HG02571 (cell line): ENCODE measurements around the gene DLK2.
"Not testable (repeated sequence)": the region's sequence is repeated elsewhere in the genome, so short reads cannot be mapped to it uniquely, and the experiment has no call there.

Experiments
- ATAC-seq: cut with Tn5 transposase; IDR thresholded peaks from one replicate; pipeline ENCODE4 v1.9.1; 2021; ENCODE audit warnings: mild to moderate bottlenecking, moderate library complexity; ENCODE audit not compliant: unreplicated experiment

The DLK2 gene

DNA sequence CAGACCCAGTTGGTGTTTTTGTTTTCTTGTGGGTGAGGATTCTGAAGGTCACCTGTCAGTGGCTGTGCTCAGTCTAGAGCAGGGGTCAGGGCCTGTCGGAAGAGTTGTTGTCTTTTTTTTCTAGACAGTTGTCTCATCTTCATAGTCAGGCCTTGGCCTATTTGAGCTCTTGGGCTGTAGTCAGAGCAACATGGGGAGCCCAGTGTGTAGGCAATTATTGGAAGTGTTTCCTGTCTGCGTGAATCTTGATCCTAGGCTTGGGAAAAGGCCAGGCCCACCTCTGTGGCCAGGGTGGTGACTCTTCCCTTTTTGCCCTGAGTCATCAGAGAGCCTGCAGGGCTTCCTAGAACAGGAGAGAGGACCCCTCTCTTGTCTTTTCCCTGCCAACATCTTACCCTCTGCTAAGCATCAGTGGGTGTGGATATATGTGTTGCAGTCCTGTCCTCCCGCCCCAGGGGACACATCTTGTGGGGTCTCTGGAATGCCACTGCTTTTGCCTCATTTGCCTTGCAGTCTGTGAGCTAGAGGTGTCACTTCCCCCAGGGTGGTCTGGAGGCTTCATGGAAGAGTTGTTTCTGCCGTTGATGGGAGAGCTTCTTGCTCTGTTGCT lies 33.4 kb upstream of the DLK2 start:
- no peak for ATAC-seq

DNA sequence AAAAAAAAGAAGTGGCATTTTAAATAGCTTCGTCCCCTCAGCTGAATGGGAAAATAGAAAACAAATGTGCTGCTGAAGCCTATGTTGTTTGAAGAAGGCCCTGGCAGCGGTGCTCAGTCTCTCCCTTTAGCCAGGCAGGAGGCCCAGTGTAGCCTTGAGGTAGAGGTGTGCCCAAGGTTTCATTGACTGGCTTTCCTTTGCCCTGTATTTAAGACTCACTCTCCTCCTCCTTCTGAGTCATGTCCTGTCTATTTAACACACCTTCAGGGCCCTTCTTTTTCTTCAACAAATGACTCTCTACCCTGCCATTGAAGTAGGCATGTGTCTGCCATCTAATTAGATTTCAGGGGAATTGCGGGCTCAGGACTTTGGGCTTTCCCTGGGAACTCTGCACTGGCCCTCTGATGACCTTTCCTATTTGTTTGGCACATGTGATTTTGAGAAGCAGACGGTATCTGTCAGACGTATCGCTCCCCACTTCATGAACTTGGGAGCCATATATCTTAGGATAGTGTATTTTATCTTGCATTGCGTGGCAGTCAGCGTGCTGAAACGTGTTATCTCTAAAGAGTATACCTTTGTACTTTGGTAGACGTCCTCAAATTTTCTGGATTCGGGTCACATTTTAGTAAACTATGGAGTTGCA lies 26.4 kb upstream of the DLK2 start:
- no peak for ATAC-seq

DNA sequence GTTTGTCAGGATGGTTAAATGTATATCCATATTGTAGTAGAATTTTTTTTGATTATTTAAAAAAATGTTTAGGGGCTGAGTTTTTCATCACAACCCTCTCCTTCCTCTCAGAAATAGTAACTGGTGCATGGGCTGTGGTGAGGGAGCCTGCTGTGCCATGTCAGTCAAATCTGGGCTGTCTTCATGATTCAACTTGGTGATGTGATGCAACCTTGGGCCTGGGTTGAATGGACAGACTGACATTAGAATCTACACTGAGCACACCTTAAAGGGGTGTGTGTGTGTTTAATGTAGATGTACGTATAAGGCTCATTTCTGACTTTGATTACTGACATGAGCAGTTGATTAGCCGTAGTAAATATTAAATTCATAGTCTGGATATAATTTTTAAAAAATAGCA lies 25.7 kb upstream of the DLK2 start:
- no peak for ATAC-seq

DNA sequence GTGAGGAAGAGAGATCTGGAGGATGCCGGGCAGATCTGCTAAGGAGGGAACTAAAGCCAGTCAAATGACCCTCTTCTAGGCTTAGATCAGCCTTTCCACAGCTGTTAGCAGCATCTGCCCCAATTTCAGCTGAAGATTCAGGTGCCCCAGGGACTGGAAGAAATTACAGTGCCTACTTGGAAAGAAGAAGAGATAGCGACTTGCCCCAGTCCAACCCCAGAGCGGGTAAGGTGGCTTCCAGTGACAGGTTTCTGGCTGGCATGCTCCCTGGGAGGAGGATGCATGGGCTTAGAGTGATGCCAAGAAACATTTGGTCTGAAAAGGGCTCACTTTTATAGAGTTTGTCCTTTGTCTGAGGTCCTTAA lies 22.6 kb upstream of the DLK2 start:
- no peak for ATAC-seq

DNA sequence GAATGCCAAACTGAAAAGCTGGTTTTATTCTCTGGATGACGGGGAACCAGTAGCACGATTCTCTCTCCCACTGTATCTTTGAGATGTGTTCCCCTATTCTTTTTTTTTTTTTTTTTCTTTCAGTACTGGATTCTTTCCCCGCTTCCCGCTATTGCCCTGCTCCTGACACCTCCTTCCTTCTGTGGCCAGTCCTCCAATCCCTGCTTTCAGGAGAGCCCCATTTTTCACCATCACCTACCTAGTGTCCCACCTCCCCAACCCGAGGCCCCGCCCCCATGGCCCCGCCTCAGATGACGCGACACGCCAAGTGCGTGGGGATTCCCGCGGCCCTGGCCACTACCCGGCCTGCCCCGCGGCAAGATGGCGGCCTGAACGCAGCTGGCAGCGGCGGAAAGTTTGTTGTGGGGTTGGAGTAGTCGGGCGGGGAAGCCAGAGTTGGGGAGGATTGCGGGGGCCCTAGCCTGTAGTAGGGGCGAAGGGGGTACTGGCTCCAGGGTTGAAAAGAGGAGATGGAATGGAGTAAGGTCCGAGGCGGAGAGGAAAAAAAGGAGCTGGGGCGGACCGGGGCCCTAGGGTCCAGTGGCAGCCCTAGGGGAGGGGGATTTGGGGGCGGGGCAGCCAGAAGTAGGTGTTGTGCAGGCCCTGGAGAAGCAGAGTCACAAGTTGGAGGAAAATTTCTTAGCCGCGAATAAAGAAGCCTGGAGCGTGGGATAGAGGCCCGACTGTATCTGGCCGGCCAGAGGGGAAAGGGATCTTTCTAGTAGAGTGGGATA lies 22.1 kb upstream of the DLK2 start, which contains the start of gene TJAP1:
Gene TJAP1, plus strand, starts transcription at position 336 of the 773 bp plus-strand sequence. CDS start 21,432 bp downstream, outside the sequence.
- ATAC-seq: peak; percentile 98

DNA sequence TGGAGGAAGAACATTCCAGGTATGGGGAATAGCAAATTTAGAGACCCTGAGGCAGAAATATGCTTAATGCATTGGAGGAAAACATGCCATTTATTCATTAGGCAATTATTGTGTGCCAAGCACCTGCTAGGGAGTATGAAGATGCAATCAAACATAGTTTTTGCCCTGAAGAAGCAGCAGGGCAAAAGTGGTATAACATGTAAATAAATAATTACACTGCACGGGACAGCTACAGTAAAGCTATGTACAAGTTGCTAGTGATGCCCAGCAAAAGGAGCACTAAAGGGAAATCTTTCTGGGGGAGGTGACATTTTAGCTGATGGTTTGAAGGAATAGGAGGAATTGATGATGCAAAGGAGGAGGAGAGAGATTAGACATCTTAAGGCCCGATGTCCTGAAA lies 21.4 kb upstream of the DLK2 start:
- no peak for ATAC-seq

DNA sequence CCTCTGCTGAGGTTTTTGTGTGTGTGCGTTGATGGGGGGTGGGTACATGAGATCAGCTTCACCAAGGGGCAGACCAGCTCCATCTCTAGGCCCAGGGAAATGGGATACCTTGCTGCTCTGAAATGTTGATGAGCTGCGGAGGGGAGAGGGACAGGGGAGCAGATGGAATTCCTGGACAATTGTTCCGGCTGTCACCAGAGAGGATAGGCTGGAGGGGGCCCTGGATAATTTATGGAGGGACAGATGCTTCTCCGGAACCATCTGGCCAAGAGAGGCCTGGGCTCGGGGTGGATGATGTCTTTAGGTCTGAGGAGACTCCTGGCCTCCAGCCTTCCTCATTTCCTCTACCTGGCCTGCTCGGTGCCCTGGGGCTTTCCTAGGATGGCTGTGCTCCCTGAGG lies 20.2 kb upstream of the DLK2 start:
- no peak for ATAC-seq

DNA sequence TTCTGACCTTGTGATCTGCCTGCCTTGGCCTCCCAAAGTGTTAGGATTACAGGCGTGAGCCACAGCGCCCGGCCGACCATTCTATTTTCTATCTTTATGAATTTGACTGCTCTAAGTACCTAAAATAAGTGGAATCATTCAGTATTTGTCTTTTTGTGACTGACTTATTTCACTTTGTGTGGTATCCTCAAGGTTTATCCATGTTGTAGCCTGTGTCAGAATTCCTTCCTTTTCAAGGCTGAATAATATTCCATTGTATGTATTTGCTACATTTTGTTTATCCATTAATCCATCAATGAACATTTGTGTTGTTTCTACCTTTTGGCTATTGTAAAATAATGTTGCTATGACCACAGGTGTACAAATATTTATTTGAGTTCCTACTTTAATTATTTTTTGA lies 17.2 kb upstream of the DLK2 start:
- no peak for ATAC-seq

DNA sequence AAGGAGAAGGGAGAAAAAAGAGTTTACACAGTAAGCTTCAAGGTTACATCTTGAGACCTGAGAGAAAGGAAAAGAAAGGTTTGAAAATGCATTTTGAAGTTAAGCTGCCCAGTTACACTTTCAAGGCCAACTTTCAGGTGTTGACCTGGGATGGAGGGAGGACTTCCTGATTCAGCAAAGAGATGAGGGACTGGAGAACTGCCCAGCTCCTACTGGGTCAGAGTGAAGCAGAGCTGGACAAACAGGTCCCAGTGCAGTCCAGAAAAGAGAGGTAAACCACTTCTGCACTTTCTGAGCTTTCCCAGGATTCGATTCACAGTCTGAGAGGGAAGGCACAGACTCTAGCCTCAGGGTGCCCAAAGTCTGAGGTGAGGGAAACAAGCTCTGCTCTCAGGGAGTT lies 16.1 kb upstream of the DLK2 start:
- ATAC-seq: no peak

DNA sequence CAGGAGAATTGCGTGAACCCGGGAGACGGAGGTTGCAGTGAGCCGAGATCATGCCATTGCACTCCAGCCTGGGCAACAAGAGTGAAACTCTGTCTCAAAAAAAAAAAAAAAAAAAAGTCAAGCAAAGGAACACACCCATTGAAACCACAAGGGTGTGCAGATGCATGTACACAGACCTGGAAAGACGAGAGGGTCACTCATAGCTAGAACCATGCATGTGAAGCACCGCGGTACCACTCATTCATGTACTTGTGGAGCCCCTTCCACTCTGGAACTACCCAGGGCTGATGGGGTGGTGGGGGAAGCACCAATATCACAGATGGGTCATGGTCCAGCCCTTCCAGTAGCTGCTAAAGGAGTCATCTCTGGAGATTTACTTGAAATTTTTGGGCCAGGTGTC lies 14.6 kb upstream of the DLK2 start:
- no peak for ATAC-seq

DNA sequence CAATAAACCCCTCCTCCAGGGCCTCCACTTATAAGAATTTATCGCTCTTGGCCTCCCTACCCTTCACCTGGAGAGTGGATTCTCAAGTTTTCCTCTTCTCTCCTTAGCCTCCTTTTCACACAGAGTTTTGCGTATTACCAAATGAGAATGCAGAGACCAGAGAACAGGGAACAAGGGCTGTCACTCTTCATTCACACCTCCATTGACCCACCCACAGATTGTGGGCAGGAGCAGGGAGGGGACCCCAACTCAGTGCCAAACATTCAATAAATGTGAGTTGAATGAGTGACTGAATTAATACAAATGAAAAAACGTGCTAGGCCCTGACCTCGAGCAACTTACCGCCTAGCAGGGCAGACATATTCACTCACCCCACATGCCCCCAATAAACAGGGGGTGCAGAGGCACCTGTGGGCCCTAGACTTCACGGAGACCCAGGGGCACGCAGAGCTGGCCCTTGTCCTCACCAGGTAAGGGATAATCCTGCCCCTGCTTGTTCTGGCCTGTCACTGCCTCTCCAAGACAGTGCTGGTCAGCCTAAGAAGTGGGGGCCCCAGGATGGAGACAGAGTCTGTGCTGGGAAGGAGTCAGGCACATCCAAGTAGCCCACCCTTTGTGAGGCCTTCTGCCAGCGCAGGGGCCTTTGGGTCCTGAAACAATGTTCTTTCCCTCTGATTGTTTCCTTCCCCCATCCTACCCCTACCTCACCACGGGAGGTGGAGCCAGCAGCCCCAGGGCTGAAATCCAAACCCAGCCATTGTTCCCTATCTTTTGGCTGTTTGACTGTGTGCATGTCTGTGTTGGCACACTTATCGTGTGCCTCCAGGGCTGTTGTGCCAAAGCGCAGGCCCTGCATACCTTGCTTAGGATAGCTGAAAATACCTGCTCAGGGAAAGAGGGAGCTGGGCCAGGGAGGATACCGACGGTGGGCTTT lies 13.7 kb upstream of the DLK2 start:
- ATAC-seq: no peak

DNA sequence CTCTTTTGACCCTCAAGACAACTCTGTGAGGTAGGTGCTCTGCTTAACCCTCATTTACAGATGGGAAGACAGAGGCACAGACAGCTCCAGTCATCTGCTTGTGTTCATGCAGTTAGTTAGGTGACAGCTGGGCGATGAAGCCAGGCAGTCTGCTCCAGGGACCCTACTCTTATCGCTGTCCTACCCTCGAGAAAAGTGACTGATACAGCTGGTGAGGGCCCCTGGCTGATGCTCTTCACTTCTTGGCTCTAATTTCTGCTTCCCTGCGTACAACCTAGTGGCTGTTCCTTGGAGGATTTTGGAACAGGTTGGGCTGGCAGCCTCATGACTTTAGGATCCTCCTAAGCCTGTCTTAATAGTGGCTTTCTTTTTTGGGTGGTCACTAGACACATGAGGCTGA lies 12.9 kb upstream of the DLK2 start:
- no peak for ATAC-seq

DNA sequence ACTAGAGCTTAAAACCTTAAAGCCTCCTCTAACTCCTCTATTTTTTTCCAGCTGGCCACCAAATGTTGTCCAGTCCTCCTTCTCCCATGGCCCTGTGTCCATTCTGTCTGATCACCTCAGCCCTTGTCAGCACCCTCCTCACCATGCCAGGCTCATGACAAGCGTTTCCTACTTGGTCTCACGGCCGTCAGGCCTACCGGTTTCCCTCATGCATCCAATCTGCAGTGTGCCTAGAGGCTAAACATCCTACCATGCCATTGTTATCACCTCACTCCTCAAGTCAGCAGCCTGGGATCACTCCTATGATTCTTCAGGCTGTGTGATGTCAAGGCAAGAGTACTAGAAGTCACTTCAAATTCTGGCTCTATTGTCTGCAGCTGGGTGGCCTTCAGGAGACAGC lies 12.4 kb upstream of the DLK2 start:
- no peak for ATAC-seq

DNA sequence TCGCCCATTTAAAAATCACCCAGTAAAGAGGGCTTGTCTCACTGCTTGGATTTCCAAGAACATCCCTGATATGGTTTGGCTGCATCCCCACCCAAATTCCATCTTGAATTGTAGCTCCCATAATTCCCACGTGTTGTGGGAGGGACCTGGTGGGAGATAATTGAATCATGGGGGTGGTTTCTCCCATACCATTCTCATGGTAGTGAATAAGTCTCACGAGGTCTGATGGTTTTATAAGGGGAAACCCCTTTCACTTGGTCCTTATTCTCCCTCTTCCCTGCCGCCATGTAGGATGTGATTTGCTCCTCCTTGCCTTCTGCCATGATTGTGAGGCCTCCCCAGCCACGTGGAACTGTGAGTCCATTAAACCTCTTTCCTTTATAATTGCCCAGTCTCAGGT lies 11.9 kb upstream of the DLK2 start:
- ATAC-seq: not testable (repeated sequence)

DNA sequence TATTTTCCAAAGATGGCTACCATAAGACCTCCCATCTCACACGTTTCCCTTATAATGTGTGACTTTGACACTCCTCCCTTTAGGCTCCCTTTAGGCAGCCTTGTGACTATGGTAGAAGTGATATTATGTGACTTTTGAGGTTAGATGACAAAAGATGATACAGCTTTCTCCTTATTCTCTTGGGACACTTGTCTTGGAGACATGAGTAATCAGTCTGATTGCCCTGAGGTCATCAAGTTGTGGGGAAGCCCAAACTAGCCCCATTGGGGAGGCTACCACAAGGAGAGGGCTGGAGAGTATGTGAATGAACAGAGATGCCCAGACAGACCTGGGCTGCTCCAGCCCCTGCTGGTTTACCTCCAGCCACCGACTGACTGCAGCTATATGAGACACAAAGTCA lies 10.6 kb upstream of the DLK2 start:
- no peak for ATAC-seq

DNA sequence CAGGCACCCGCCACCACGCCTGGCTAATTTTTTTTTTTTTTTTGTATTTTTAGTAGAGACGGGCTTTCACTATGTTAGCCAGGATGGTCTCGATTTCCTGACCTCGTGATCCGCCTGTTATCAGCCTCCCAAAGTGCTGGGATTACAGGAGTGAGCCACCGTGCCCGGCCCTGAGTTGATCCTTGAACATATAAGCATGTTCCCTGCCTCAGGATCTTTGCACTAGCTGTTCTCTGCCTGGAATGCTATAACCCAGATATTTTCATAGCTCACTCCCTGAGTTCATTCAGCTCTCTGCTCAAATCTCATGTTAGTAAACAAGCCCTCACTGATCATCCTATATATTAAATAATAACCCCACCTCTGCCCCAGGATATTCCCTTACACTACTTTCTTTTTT lies 9.0 kb upstream of the DLK2 start:
- no peak for ATAC-seq

DNA sequence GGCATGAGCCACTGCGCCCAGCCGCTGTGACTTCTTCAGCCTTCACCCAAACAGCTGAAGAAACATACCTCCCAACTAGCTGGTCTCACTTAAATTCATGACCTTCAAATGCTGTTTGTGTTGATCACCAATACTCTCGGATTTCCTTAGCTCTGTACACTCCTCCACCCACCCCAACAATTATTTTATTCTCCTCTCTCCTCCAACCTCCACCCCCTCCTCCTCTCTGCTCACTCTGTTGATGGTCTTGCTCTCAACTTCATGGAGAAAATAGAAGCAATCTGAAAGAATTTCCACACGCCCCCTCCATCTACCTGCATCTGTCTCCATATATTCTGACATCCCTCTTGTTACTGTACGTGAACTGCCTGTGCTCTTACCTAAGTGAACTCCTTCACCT lies 6.6 kb upstream of the DLK2 start:
- ATAC-seq: no peak

DNA sequence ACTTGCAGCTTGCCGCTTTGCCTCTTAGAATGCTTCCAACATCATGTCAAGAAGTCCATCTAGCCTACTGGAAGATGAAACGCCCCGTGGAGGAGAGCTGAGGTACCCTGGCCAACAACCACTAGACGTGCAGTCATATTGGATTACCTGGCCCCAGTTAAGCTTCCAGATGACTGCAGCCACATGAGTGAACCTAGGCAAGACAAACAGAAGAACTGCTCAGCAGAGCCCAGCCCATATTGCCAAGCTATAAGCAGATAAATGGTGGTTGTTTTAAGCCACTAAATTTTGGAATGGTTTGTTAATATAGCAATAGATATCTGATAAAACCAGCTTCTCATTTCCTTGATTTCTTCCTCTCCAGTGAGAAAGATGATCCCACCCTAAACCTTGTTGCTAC lies 4.7 kb upstream of the DLK2 start:
- no peak for ATAC-seq

DNA sequence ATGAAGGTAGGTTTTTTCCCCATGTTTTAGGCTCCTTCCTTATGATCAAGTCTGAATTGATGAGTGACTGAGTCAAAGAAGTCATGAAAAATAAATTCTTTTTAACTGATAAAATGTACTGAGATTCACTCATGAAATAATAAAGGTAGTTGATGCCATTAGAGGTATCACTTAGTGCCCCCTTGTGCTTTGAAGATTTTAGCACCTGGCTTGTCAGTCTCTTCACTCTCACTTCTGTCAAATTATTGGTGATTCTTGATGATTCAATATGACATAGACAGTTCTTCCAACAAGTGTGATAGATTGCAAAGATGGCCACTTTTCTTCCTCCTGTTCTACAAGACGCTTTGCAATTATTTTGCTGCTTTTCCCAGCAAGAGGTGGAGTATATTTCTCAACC lies 4.2 kb upstream of the DLK2 start:
- no peak for ATAC-seq

DNA sequence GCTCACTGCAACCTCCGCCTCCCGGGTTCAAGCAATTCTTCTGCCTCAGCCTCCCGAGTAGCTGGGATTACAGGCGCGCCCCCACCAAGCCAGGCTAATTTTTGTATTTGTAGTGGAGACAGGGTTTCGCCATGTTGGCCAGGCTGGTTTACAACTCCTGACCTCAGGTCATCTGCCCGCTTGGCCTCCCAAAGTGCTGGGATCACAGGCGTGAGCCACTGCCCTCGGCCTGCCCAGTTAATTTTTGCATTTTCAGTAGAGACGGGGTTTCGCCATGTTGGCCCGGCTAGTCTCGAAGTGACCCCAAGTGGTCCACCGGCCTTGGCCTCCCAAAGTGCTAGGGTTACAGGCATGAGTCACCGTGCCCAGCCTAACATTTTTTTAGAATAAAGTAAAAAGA lies 2.8 kb upstream of the DLK2 start:
- ATAC-seq: not testable (repeated sequence)

DNA sequence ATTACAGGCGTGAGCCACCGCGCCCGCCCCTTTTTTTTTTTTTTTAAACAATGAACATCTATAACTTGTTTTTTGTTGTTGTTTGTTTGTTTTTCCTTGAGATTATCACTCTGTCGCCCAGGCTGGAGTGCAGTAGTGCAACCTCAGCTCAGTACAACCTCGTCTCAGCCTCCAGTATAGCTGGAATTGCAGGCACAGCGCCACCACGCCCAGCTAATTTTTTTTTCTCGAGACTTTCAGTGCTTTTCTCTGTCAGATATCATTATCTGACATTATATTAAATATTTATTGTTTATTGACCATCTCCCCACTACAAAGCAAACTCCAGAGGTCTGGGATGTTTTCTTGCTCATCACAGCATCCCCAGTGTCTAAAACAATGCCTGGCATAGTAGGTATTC lies 2.3 kb upstream of the DLK2 start:
- no peak for ATAC-seq
